H1 (cell line): Measurements from ENCODE around the gene SEC61G. TPM values are rescaled to one million over a fixed set of nuclear protein-coding genes. Genes with fewer than 3 reads are reported as not detected.

ENCODE experiments used
- CTCF ChIA-PET: fragments of 300-600 bp; sonication (Branson Sonifier 250); formaldehyde crosslinking; loops from one replicate; lab custom pipeline; 2021; ENCODE audit not compliant: partially characterized antibody; lab: Charles Lee
- POLR2A ChIA-PET: fragments of 300-600 bp; sonication (Branson Sonifier 250); formaldehyde crosslinking; loops from one replicate; lab custom pipeline; 2021; ENCODE audit warnings: inconsistent platforms; ENCODE audit not compliant: partially characterized antibody; lab: Charles Lee
- DNase-seq, 2 experiments: peaks; one replicate each; pipeline versions ENCODE4 v3.0.0 to v3.0.0-alpha.2; 2010 to 2022; ENCODE audit warnings: low spot score in 2 of 2, low read depth in 1 of 2, mixed read lengths in 1 of 2
- FAIRE-seq: peaks from 2 replicates; lab custom pipeline; 2011; peaks lifted over from hg19 to GRCh38; lab: Jason Lieb, UNC
- H2AFZ ChIP-seq: 2 replicates; pipeline ENCODE4 v1.8.1; 2012; ENCODE audit warnings: low read length, inconsistent platforms
- H2AK5ac ChIP-seq: 2 replicates; pipeline ENCODE4 v1.6.1; 2013; ENCODE audit warnings: low read depth, low read length
- H2BK120ac ChIP-seq: replicated peaks from 2 replicates; pipeline ENCODE3; 2013; ENCODE audit warnings: low read depth, low read length, inconsistent platforms
- H2BK12ac ChIP-seq: 2 replicates; pipeline ENCODE4 v1.6.1; 2013; ENCODE audit warnings: low read depth, low read length
- H2BK15ac ChIP-seq: 2 replicates; pipeline ENCODE4 v1.6.1; 2013; ENCODE audit warnings: low read length
- H2BK20ac ChIP-seq: 2 replicates; pipeline ENCODE4 v1.6.1; 2013; ENCODE audit warnings: low read length
- H2BK5ac ChIP-seq: 2 replicates; pipeline ENCODE4 v1.6.1; 2013; ENCODE audit warnings: low read depth, low read length
- H3K14ac ChIP-seq: 2 replicates; pipeline ENCODE4 v1.6.1; 2013; ENCODE audit warnings: inconsistent platforms; ENCODE audit not compliant: insufficient read length
- H3K18ac ChIP-seq: 2 replicates; pipeline ENCODE4 v1.6.1; 2013; ENCODE audit warnings: low read length; ENCODE audit errors: extremely low read depth
- H3K23ac ChIP-seq: 2 replicates; pipeline ENCODE4 v1.6.1; 2013; ENCODE audit warnings: inconsistent platforms; ENCODE audit not compliant: insufficient read length
- H3K23me2 ChIP-seq: 2 replicates; pipeline ENCODE4 v1.6.1; 2013; ENCODE audit warnings: low read depth, low read length
- H3K27ac ChIP-seq: 2 replicates; pipeline ENCODE4 v1.6.1; 2011; ENCODE audit warnings: low read depth, low read length, inconsistent platforms
- H3K27me3 ChIP-seq, 4 experiments: replicated peaks in 1 of 4; 1 replicate in 1 of 4; 2 replicates in 3 of 4; pipeline versions ENCODE4 v1.6.1 to v1.8.1; 2011 to 2013; ENCODE audit warnings: low read length in 3 of 4, mild to moderate bottlenecking in 3 of 4, inconsistent platforms in 2 of 4, mixed read lengths in 2 of 4, moderate library complexity in 1 of 4; ENCODE audit not compliant: control insufficient read depth in 3 of 4, insufficient read depth in 3 of 4; ENCODE audit errors: extremely low read depth in 1 of 4
- H3K36me3 ChIP-seq, 4 experiments: 2 replicates each; pipeline versions ENCODE4 v1.6.1 to v1.8.1; 2011 to 2013; ENCODE audit warnings: mild to moderate bottlenecking in 4 of 4, low read length in 3 of 4, moderate library complexity in 2 of 4, control low read depth in 1 of 4, inconsistent platforms in 1 of 4; ENCODE audit not compliant: insufficient read depth in 4 of 4, control insufficient read depth in 2 of 4
- H3K4ac ChIP-seq: replicated peaks from 2 replicates; pipeline ENCODE3; 2013; ENCODE audit warnings: low read length, low read depth, mixed read lengths, inconsistent platforms; ENCODE audit not compliant: insufficient read length
- H3K4me1 ChIP-seq, 4 experiments: replicated peaks in 1 of 4; 1 replicate in 1 of 4; 2 replicates in 3 of 4; pipeline versions ENCODE4 v1.6.1 to v1.8.1; 2011 to 2013; ENCODE audit warnings: low read length in 3 of 4, inconsistent platforms in 2 of 4, mixed read lengths in 1 of 4; ENCODE audit not compliant: insufficient read depth in 4 of 4, control insufficient read depth in 3 of 4
- H3K4me2 ChIP-seq, 2 experiments: 2 replicates each; pipeline versions ENCODE4 v1.6.1 to v1.8.1; 2011 to 2013; ENCODE audit warnings: low read depth in 2 of 2, low read length in 2 of 2, control low read depth in 1 of 2, inconsistent platforms in 1 of 2, mild to moderate bottlenecking in 1 of 2; ENCODE audit not compliant: insufficient read depth in 1 of 2
- H3K4me3 ChIP-seq, 4 experiments: fragments of 200-600, 300-600 bp in 1 of 4; sonication (generic), shearing (Covaris generic), sonication (Bioruptor Twin) in 1 of 4; 2 replicates each; pipeline versions ENCODE4 v1.5.1 to v1.8.1; 2011 to 2016; ENCODE audit warnings: low read length in 4 of 4, low read depth in 3 of 4, control low read depth in 2 of 4, inconsistent platforms in 2 of 4, mild to moderate bottlenecking in 2 of 4, mixed read lengths in 1 of 4, moderate library complexity in 1 of 4; ENCODE audit not compliant: insufficient read depth in 2 of 4; ENCODE audit errors: extremely low read depth in 1 of 4
- H3K56ac ChIP-seq: replicated peaks from 2 replicates; pipeline ENCODE3; 2013; ENCODE audit warnings: low read depth, mild to moderate bottlenecking, mixed read lengths, low read length, inconsistent platforms; ENCODE audit not compliant: insufficient read length
- H3K79me1 ChIP-seq: 2 replicates; pipeline ENCODE4 v1.6.1; 2013; ENCODE audit warnings: low read depth, low read length, control low read depth
- H3K79me2 ChIP-seq, 2 experiments: 2 replicates each; pipeline versions ENCODE4 v1.6.1 to v1.8.1; 2012 to 2013; ENCODE audit warnings: low read length in 2 of 2, mild to moderate bottlenecking in 2 of 2, inconsistent platforms in 1 of 2; ENCODE audit not compliant: insufficient read depth in 2 of 2, control insufficient read depth in 1 of 2
- H3K9ac ChIP-seq, 4 experiments: replicated peaks in 1 of 4; 1 replicate in 1 of 4; 2 replicates in 3 of 4; pipeline versions ENCODE4 v1.6.1 to v1.8.1; 2011 to 2013; ENCODE audit warnings: low read depth in 3 of 4, low read length in 3 of 4, control low read depth in 2 of 4, mild to moderate bottlenecking in 2 of 4, moderate library complexity in 2 of 4, inconsistent platforms in 1 of 4; ENCODE audit errors: extremely low read depth in 1 of 4
- H3K9me3 ChIP-seq, 2 experiments: 2 replicates each; pipeline versions ENCODE4 v1.6.1 to v1.8.1; 2012 to 2013; ENCODE audit warnings: mild to moderate bottlenecking in 2 of 2, moderate library complexity in 2 of 2, control low read depth in 1 of 2, inconsistent platforms in 1 of 2, low read depth in 1 of 2, low read length in 1 of 2, mixed read lengths in 1 of 2; ENCODE audit not compliant: insufficient read depth in 2 of 2
- H4K20me1 ChIP-seq, 2 experiments: replicated peaks in 1 of 2; 2 replicates each; pipeline versions ENCODE3 to v1.8.1; 2011 to 2013; ENCODE audit warnings: inconsistent platforms in 2 of 2, low read length in 2 of 2, mild to moderate bottlenecking in 1 of 2; ENCODE audit not compliant: insufficient read depth in 2 of 2, control insufficient read depth in 1 of 2
- H4K5ac ChIP-seq: 2 replicates; pipeline ENCODE4 v1.6.1; 2013; ENCODE audit warnings: low read length, low read depth, mixed read lengths, inconsistent platforms; ENCODE audit not compliant: insufficient read length
- H4K8ac ChIP-seq: 2 replicates; pipeline ENCODE4 v1.8.0; 2013; ENCODE audit warnings: mild to moderate bottlenecking, moderate library complexity, low read length, inconsistent platforms; ENCODE audit not compliant: insufficient read depth; ENCODE audit errors: extremely low read depth
- H4K91ac ChIP-seq: replicated peaks from 2 replicates; pipeline ENCODE3; 2013; ENCODE audit warnings: low read length, mixed read lengths, inconsistent platforms; ENCODE audit not compliant: insufficient read length
- ASH2L ChIP-seq: fragments of 200-600, 300-600 bp; sonication (generic); IDR thresholded peaks from one replicate; pipeline ENCODE4 v1.7.1; 2017; ENCODE audit warnings: low read length
- CBX8 ChIP-seq: fragments of 300-800, 300-1000 bp; sonication (generic); IDR thresholded peaks from 2 replicates; pipeline ENCODE4 v1.7.1; 2016; ENCODE audit warnings: low read depth, low read length, borderline replicate concordance
- HDAC6 ChIP-seq: IDR thresholded peaks from one replicate; pipeline ENCODE4 v1.7.1; 2012; ENCODE audit warnings: low read depth, mild to moderate bottlenecking, inconsistent platforms, low read length, moderate library complexity
- KDM4A ChIP-seq: IDR thresholded peaks from one replicate; pipeline ENCODE4 v1.7.1; 2012; ENCODE audit warnings: low read depth, mild to moderate bottlenecking, moderate library complexity, low read length, inconsistent platforms; ENCODE audit not compliant: severe bottlenecking
- SIN3A ChIP-seq, 2 experiments: IDR thresholded peaks in 1 of 2; conservative IDR thresholded peaks in 1 of 2; 2 replicates each; pipeline ENCODE4 v1.6.1; 2011 to 2012; ENCODE audit warnings: low read length in 2 of 2, improper control_type of control experiment in 1 of 2, low read depth in 1 of 2, mild to moderate bottlenecking in 1 of 2
- SIX5 ChIP-seq: IDR thresholded peaks from 2 replicates; pipeline ENCODE4 v1.6.1; 2011; ENCODE audit warnings: mild to moderate bottlenecking, low read depth, low read length
- SP2 ChIP-seq: IDR thresholded peaks from 2 replicates; pipeline ENCODE4 v1.6.1; 2012; ENCODE audit warnings: mild to moderate bottlenecking, low read length, inconsistent platforms
- SP4 ChIP-seq: IDR thresholded peaks from 2 replicates; pipeline ENCODE4 v1.6.1; 2012; ENCODE audit warnings: low read length, inconsistent platforms
- SRF ChIP-seq: IDR thresholded peaks from 2 replicates; pipeline ENCODE4 v1.6.1; 2011; ENCODE audit warnings: mild to moderate bottlenecking, low read depth, low read length, moderate library complexity
- WGBS, 2 experiments: shearing (Covaris generic) in 1 of 2; methylation state at CpG; one replicate each; pipeline versions ENCODE4 v1.1.6 to v1.1.7; 2013 to 2015; ENCODE audit warnings: low lambda C conversion rate in 2 of 2, mixed read lengths in 2 of 2, inconsistent platforms in 1 of 2, low coverage in 1 of 2, missing lambda C conversion rate in 1 of 2; ENCODE audit not compliant: insufficient replicate concordance in 2 of 2, insufficient coverage in 1 of 2, insufficient read length in 1 of 2; ENCODE audit errors: extremely low coverage in 1 of 2, missing lambda C conversion rate in 1 of 2; 5-methylcytosine and 5-hydroxymethylcytosine counted together
- polyA plus RNA-seq, 7 experiments: library from polyadenylated mRNA; depleted of rRNA in 3 of 7; stranded (reverse) in 5 of 7; unstranded in 2 of 7; fragments of >200 nt in 5 of 7; fragments of 200-250 nt in 2 of 7; gene quantifications; 1 replicate in 5 of 7; 2 replicates in 1 of 7; 4 replicates in 1 of 7; pipeline versions ENCODE4 v1.2.1 to v1.2.3, GENCODE V29; 2011 to 2013; ENCODE audit warnings: missing spikeins in 2 of 7, mixed read lengths in 2 of 7
- total RNA-seq: library from RNA; stranded (reverse); fragmentation: NEBNext Ultra II Directional; extraction: Animal tissue kit (Norgen Biotek cat#: 25700); gene quantifications from 2 replicates; pipeline ENCODE4 v1.2.1, GENCODE V29; 2021

Gene SEC61G
- total and polyA plus RNA-seq, 2 of the 8 experiments (the other 6 are each of a cell fraction or from before 2014, with no cell fraction given): 142 to 274 TPM

GRCh38 chr7:54705436-54705835 is 53.6 kb downstream of the SEC61G start:
- H2AFZ ChIP-seq: no peak overlapping the region
- H3K79me2 ChIP-seq: no peaks in the 10 kb centered on the region
- H4K20me1 ChIP-seq: no peaks in the 10 kb centered on the region
- H2BK5ac ChIP-seq: no peak overlapping the region
- 86% methylated on average over 4 of the region's 4 CpGs; no CpG with 5 or more reads in 1 of the 2 experiments for WGBS, 2 experiments
- H3K4ac ChIP-seq: no peak overlapping the region
- FAIRE-seq: no peak
- H3K9me3 ChIP-seq: peaks cover 11 to 12% of the 10 kb centered on the region in 2 experiments; a peak in 3 of 4 replicates
- DNase-seq: no peak
- H3K23ac ChIP-seq: no peak overlapping the region
- no peaks in the 10 kb centered on the region for H3K27me3 ChIP-seq
- no peak overlapping the region for H4K5ac ChIP-seq
- no peaks in the 10 kb centered on the region for H3K36me3 ChIP-seq
- no peak overlapping the region for H3K4me3 ChIP-seq
- H4K91ac ChIP-seq: no peak overlapping the region
- H2BK12ac ChIP-seq: no peak overlapping the region
- no peaks in the 10 kb centered on the region; a peak in 1 of 7 replicates for H3K4me1 ChIP-seq
- no peak overlapping the region for H3K14ac ChIP-seq
- no peak overlapping the region for H2BK120ac ChIP-seq
- no peak overlapping the region for H3K27ac ChIP-seq
- POLR2A ChIA-PET: no interaction called here
- H3K4me2 ChIP-seq: no peak overlapping the region
- H2AK5ac ChIP-seq: no peak overlapping the region
- TF ChIP-seq SP2 (no peak), HDAC6 (no peak), SIX5 (no peak), SP4 (no peak), SRF (no peak), SIN3A (conservative IDR thresholded peaks at IDR 0.05 in 1 of 2, IDR thresholded peaks at IDR 0.05 in 1 of 2; ENCODE audit: low read depth in 1 of 2, low read length in 2 of 2) (no peak), ASH2L (no peak), KDM4A (no peak), CBX8 (no peak)
- TF ChIP-seq, all 59 proteins: peak for 0
- Histone ChIP-seq H3K23me2 (no peaks in the 10 kb centered on the region; the same call in 1 of the 2 replicates), H2BK20ac (no peak overlapping the region), H3K18ac (no peak overlapping the region), H2BK15ac (no peak overlapping the region), H3K56ac (no peak overlapping the region), H3K79me1 (no peaks in the 10 kb centered on the region), H4K8ac (no peak overlapping the region), H3K9ac (no peak overlapping the region)
- CTCF ChIA-PET: no interaction called here
